Psoas muscle (tissue), 8 donors: ENCODE results near the gene B3GNT4. TPM values are rescaled to one million over a fixed set of nuclear protein-coding genes. Genes with fewer than 3 reads are reported as not detected.

Experiments used
- ATAC-seq, 4 donors: fragments of 200-7000 bp; cut with Tn5 transposase; one replicate each; pipeline ENCODE4 v1.9.1; 2020; ENCODE audit warnings: moderate library complexity in 3 of 4, mild to moderate bottlenecking in 2 of 4
- DNase-seq, 2 donors: peaks; one replicate each; pipeline ENCODE4 v3.0.0-alpha.2; 2020
- H3K27ac ChIP-seq: fragments of 200-600 bp; one replicate; pipeline ENCODE4 v1.8.0; 2022
- H3K27me3 ChIP-seq, 3 donors: fragments of 200-600 bp in 1 of 3; one replicate each; pipeline versions ENCODE4 v1.6.1 to v1.8.0; 2013 to 2022; ENCODE audit warnings: low read length in 2 of 3, mild to moderate bottlenecking in 2 of 3, moderate library complexity in 1 of 3; ENCODE audit not compliant: insufficient read depth in 3 of 3
- H3K36me3 ChIP-seq, 2 donors: fragments of 200-600 bp in 1 of 2; one replicate each; pipeline versions ENCODE4 v1.6.1 to v1.8.0; 2013 to 2022; ENCODE audit warnings: low read depth in 1 of 2, mild to moderate bottlenecking in 1 of 2, moderate library complexity in 1 of 2; ENCODE audit not compliant: insufficient read depth in 1 of 2
- H3K4me1 ChIP-seq: fragments of 200-600 bp; one replicate; pipeline ENCODE4 v1.8.0; 2022
- H3K4me3 ChIP-seq: fragments of 200-600 bp; one replicate; pipeline ENCODE4 v1.8.0; 2022; ENCODE audit warnings: mild to moderate bottlenecking
- H3K9me3 ChIP-seq: fragments of 200-600 bp; one replicate; pipeline ENCODE4 v1.8.0; 2022
- WGBS, 3 donors: extraction: QIAGEN DNeasy Blood & Tissue Kit; methylation state at CpG; one replicate each; pipeline versions ENCODE4 v1.1.6 to v1.1.7; 2013; 5-methylcytosine and 5-hydroxymethylcytosine counted together
- intact Hi-C, 2 donors: fragments of 100-400 bp; cut with DNase I; formaldehyde crosslinking; loops; one replicate each; pipeline versions ENCODE4 v1.11.0 to v1.14.2; 2022
- polyA plus RNA-seq, 3 donors: library from polyadenylated mRNA; stranded (reverse); fragments of 200-250 nt; gene quantifications; one replicate each; pipeline ENCODE4 v1.2.3, GENCODE V29; 2013
- total RNA-seq, 4 donors: library from RNA; stranded (reverse); fragmentation: NEBNext Ultra II Directional in 2 of 4; extraction: Animal tissue kit (Norgen Biotek cat#: 25700) in 2 of 4; gene quantifications; one replicate each; pipeline versions ENCODE4 v1.2.1 to v1.2.4, GENCODE V29; 2021 to 2023
- TF ChIP-seq, protein P1 (sequence below): fragments of 200-600 bp; IDR thresholded peaks from one replicate; pipeline ENCODE4 v1.8.0; 2022; ENCODE audit warnings: antibody characterized with exemption
- donor health status: healthy with polysubstance abuse.
- donor health status: DM: no; HTN: no; CAD: no; lungs with moderate emphysema.
- donor health status: Bipolar disorder and iron deficiency.
- donor health status: healthy.
- donor health status: DM: yes; HTN: yes; CAD: no.
- donor health status: DM: no; HTN: no; CAD: no.
- donor health status: DM: no; HTN: no; CAD: no.
- donor health status: DM: yes; HTN: yes; CAD: no.

B3GNT4 gene
- total and polyA plus RNA-seq, 7 donors = 0.30 to 1.3 (median 0.43) TPM; not detected in 3

DNA sequence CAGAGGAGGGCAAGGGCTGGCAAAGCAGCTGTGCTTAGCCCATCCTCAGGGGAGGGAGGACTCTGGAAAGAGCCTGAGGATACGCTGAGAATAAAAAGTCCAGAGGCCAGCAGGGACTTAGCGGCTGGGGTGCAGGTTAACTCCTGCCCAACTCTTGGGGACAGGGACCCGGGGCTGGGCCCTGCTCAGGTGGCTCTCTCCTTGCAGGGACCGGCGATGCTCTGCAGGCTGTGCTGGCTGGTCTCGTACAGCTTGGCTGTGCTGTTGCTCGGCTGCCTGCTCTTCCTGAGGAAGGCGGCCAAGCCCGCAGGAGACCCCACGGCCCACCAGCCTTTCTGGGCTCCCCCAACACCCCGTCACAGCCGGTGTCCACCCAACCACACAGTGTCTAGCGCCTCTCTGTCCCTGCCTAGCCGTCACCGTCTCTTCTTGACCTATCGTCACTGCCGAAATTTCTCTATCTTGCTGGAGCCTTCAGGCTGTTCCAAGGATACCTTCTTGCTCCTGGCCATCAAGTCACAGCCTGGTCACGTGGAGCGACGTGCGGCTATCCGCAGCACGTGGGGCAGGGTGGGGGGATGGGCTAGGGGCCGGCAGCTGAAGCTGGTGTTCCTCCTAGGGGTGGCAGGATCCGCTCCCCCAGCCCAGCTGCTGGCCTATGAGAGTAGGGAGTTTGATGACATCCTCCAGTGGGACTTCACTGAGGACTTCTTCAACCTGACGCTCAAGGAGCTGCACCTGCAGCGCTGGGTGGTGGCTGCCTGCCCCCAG is 2.8 kb downstream of the B3GNT4 start:
- no peak overlapping the region for H3K4me3 ChIP-seq
- WGBS, 3 donors = 46 to 63% (median 49%) methylated on average over 27 of the region's 27 CpGs
- intact Hi-C loops = loop anchor here in 1 of 2 donors (10.0 kb wide), 1 partner anchor 281 kb away; no protein-coding TSS in a partner anchor

GRCh38 chr12:122206976-122207375 is 3.5 kb downstream of the B3GNT4 start:
- Histone ChIP-seq H3K36me3 (peaks cover 5 to 53% of the 10 kb centered on the region in 2 donors), H3K27ac (no peak overlapping the region), H3K27me3 (peaks cover 0 to 34% (median 19%) of the 10 kb centered on the region in 3 donors), H3K9me3 (no peaks in the 10 kb centered on the region), H3K4me3 (no peak overlapping the region), H3K4me1 (no peaks in the 10 kb centered on the region)
- 80 to 92% (median 82%) methylated on average over 8 of the region's 8 CpGs for WGBS, 3 donors
- DNase-seq (no peak), ATAC-seq (peak in 1 of 4 donors; percentile 10)
- TF ChIP-seq, protein P1, sequence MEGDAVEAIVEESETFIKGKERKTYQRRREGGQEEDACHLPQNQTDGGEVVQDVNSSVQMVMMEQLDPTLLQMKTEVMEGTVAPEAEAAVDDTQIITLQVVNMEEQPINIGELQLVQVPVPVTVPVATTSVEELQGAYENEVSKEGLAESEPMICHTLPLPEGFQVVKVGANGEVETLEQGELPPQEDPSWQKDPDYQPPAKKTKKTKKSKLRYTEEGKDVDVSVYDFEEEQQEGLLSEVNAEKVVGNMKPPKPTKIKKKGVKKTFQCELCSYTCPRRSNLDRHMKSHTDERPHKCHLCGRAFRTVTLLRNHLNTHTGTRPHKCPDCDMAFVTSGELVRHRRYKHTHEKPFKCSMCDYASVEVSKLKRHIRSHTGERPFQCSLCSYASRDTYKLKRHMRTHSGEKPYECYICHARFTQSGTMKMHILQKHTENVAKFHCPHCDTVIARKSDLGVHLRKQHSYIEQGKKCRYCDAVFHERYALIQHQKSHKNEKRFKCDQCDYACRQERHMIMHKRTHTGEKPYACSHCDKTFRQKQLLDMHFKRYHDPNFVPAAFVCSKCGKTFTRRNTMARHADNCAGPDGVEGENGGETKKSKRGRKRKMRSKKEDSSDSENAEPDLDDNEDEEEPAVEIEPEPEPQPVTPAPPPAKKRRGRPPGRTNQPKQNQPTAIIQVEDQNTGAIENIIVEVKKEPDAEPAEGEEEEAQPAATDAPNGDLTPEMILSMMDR = no peak
- intact Hi-C loops = loop anchor here in 1 of 2 donors (10.0 kb wide), 1 partner anchor 282 kb away; no protein-coding TSS in a partner anchor

More for the DNA sequence above, 2.8 kb downstream of the B3GNT4 start:
- DNase-seq = no peak
- H3K27ac ChIP-seq = no peak overlapping the region
- peaks cover 5 to 46% of the 10 kb centered on the region in 2 donors for H3K36me3 ChIP-seq
- H3K9me3 ChIP-seq = no peaks in the 10 kb centered on the region
- peaks cover 0 to 38% (median 19%) of the 10 kb centered on the region in 3 donors for H3K27me3 ChIP-seq
- ATAC-seq = peak in 2 of 4 donors; percentile 18 to 36
- TF ChIP-seq, protein P1 = no peak
- H3K4me1 ChIP-seq = no peaks in the 10 kb centered on the region

DNA sequence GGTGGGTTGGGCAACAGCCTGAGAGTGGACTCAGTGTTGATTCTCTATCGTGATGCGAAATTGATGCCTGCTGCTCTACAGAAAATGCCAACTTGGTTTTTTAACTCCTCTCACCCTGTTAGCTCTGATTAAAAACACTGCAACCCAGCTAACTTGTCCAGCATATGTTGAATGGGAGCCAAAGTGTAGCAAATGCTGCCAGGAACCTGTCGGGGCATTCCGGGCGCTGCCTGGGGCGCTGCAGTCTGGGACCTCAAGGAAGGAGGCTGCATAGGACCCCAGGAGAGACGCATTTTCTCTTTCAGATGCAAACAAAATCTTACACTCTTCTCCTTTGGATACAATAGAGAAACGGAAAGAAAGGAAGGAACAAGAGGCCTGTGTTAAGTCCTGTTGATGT is 3.9 kb downstream of the B3GNT4 start:
- TF ChIP-seq, protein P1 = no peak
- no peak for ATAC-seq
- Histone ChIP-seq H3K4me1 (no peaks in the 10 kb centered on the region), H3K27me3 (peaks cover 0 to 33% (median 19%) of the 10 kb centered on the region in 3 donors), H3K27ac (no peak overlapping the region), H3K9me3 (no peaks in the 10 kb centered on the region), H3K36me3 (peaks cover 5 to 57% of the 10 kb centered on the region in 2 donors), H3K4me3 (no peak overlapping the region)
- DNase-seq = no peak
- WGBS, 3 donors = 77 to 93% (median 78%) methylated on average over 8 of the region's 8 CpGs
- intact Hi-C loops = loop anchor here in 1 of 2 donors (10.0 kb wide), 1 partner anchor 283 kb away; no protein-coding TSS in a partner anchor

- intact Hi-C loops = loop anchor here in 1 of 2 donors (10.0 kb wide), 1 partner anchor 283 kb away; no protein-coding TSS in a partner anchor
- H3K36me3 ChIP-seq = peaks cover 5 to 65% of the 10 kb centered on the region in 2 donors
- TF ChIP-seq, protein P1 = no peak
Measured at GRCh38 chr12:122208073-122208820, 4.7 kb downstream of the B3GNT4 start.

More at GRCh38 chr12:122208073-122208820, 4.7 kb downstream of the B3GNT4 start:
- H3K4me3 ChIP-seq = no peak overlapping the region
- DNase-seq = no peak
- WGBS, 3 donors = 89 to 90% (median 90%) methylated on average over 18 of the region's 18 CpGs
- no peaks in the 10 kb centered on the region for H3K4me1 ChIP-seq
- no peak for ATAC-seq
- H3K27ac ChIP-seq = no peak overlapping the region
- peaks cover 0 to 24% (median 17%) of the 10 kb centered on the region in 3 donors for H3K27me3 ChIP-seq
- H3K9me3 ChIP-seq = no peaks in the 10 kb centered on the region
